Smooth muscle cell of the brain vasculature (primary cell): ENCODE results near the gene PPFIA1.

Experiments used
- DNase-seq: peaks from one replicate; pipeline ENCODE4 v3.0.0-alpha.2; 2012; ENCODE audit warnings: low read depth, low spot score

PPFIA1 gene

GRCh38 chr11:70270104-70270876, at the start of gene PPFIA1:
PPFIA1 (plus strand) TSS chr11:70270690; CDS start chr11:70272173, 1,483 bp downstream.
- DNase-seq, result peak; percentile 87

GRCh38 chr11:70220920-70221319, 49.6 kb upstream of the PPFIA1 start:
- DNase-seq, result no peak

GRCh38 chr11:70225681-70226177, 44.8 kb upstream of the PPFIA1 start:
- DNase-seq, result no peak

DNA sequence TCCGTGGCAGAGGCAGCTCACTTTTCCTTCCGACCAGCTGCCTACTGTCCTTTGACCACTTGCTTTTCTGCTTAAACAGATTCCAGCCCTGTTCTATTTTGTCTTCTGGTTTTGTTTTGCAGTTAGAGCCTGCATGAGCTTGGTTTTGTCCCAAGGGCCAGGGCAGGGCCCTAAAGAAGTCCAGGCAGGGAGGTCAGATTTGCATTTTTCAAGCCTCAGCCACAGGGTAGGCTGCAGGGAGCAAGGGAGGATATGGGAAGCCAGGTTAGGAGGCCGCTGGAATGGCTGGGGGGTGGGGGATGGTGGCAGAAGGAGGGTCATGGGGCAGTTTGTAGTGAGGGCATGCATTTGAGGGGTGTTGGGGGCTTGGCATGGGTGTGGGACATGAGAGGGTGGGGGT, 44.3 kb upstream of the PPFIA1 start:
- DNase-seq, result no peak

DNA sequence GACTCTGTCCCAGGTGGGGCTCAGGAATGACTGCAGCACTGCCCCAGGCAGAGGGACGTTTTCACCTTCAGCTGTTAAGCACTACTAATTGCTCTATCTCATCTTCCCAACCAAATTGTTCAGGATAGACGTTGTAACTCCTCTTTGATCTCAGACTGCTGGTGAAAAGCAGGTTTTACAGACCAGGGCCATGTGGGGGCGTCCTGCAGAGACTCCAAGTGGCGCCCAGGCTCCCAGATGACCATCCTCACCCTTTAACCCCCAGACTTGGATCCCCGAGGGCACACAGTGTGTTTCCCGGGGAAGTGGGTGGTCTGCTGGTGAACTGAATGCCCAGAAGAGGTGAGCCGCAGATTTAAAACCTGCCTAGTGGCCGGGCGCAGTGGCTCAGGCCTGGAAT, 43.5 kb upstream of the PPFIA1 start:
- no peak for DNase-seq

GRCh38 chr11:70229737-70230136, 40.8 kb upstream of the PPFIA1 start:
- DNase-seq, result no peak

DNA sequence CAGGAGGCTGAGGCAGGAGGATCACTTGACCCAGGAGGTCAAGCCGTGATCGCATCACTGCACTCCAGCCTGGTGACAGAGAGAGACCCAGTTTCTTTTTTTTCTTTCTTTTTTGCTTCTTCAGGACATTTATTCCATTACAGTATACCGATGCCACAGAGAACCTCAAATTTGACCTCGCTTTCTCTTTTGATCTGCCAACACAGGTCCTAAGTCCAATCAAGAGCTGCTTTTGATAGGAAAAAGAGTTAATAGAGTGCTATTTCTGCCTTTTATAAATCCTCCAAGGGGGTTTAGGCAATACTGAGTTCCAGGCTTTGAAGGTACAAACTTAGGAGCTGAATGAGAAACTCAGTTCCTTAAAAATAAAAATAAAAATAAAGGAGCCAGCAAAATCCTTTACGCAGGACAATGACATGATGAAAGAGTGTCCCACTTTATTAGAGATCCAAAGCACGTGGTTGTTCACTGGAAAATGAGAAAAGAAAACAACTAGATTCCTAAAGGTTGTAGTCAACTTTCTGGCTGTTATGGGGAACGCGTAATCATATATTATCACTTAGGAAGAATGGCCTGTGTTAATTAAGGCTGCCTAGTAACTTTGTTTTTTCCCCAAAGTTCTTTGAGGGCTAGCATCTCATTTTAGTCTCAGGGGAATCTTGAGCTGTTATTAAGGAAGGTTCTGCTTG, 40.2 kb upstream of the PPFIA1 start:
- no peak for DNase-seq

DNA sequence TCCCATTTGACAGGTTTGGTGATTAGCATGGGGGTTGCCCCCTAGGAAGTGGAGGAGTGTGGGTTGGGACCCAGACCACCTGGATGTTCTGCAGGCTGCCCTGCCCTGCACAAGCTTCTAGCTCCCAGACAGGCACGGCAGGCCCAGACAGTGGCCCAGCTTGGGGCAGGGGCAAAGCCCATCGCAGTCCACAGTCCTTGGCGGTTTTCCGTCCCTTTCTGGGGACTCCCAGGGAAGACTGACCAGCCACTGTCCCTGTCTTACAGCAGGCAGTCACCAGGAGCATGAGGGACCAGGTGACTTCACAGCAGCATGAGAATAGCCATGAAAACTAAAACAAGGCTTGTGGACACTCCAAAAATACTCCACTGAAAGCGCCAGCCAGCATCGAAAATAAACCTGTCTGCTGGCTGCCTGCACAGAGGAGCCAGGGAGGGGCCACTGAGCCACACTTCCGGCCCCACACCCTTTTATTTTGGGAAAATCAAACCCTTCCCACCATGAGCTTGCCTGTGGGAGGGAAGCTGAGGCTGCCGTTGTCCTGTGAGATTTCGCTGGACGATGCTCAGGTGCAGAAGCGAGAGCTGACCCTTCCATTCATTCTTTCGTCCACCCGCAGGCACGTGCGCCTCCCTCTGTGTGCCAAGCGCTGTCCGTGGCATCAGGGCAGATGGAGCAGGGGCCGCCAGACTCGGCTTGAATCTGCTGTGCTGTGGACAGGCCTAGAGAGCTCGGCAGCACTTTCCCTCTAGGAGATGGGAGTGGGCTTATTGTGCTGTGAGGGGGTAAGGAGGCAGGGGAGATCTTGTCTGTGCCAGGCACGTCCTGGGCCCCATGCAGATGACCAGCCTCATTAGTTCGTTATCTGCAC, 39.4 kb upstream of the PPFIA1 start:
- no peak for DNase-seq

- DNase-seq, result no peak
These were observed 37.5 kb upstream of the PPFIA1 start for GRCh38 chr11:70233034-70233433.

DNA sequence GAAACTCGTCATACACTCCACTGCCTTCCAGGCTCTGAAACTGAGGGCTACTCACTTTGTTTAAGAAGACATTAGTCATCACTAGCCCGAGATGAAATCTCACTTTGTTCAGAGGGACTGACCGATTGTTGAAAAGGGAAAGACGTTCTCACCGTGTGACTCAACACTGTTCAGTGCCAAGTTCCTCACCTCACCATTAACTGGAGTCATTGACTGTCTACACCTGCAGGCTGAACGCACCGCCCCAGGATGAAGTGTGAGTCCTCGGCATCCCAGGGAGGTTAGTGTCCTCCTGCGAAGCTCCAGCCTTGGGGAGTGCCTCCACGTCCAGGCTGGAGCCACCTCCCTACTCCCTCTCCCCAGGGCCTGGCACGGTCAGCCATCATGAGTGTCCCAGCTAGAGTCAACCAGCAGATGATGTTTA, 37.0 kb upstream of the PPFIA1 start:
- no peak for DNase-seq

DNA sequence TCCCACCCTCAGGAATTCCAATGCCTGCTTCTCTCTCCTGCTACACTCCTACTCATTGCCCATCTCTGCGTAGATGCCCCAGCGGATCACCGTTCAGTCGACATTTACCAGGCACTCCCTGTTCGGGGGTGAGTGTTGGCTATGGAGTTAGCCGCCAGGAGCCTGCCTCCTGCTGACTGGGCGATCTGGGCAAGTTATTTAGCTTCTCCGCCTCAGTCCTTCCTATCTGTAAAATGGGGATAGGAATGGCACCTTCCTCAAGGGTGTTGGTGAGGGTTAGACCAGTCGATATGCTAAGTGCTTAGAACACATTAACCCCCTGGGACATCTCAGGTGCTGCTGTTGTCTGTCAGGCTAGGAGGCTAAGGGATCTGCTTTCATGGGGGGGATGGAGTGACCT, 36.5 kb upstream of the PPFIA1 start:
- DNase-seq, result no peak

DNA sequence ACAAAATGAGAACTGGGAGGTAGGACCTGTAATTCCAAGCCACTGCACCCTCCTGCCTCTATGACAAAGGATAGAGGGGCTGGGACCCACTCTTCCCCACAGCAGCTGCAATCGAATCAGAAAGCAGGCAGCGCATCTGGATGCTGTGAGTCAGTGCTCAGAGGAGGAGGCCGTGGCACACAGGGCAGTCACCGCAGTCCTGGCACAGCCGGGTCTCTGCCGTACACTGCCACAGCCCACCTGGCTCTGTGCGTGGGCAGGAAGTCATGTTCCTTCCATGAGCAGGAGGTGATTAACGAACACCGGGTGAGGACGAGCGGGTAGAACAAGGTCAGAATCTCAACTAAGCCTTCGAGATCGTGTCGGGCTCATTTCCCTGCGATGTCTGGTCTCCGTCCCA, 30.2 kb upstream of the PPFIA1 start:
- no peak for DNase-seq

DNA sequence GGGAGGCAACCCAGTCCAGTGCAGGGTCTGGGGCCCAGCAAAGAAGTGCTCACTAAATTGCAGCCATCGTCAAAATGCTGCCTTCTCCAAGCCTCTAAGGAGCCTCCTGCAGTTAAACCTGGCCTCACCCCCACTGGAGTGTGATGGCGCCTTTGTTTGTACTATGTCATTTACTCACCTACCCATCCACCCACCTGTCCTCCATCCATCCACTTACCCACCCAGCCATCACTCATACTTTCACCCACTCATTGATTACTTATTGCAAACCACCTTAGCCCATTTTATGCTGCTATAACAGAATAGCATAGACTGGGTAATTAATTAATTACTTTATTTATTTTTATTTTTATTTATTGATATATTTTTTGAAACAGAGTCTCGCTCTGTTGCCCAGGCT, 28.8 kb upstream of the PPFIA1 start:
- DNase-seq, result no peak

DNA sequence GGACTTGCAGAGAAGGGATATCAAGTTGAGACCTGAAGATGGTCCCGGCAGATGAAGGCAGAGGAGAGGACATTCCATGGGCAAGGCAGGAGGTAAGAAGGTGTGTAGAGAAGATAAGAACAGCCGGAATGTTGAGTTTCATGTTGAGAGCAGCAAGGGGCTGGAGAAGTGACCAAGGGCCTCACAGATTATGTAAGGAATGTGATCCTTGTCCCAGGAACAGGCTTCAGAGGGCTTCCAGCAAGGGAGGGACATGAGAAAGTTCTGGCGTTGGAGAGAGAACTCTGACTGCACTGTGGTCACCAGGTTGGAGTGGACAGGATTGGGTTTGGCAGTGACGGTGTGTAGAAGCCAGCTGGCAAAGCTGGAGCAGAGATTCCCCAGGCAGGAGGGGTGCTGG, 27.6 kb upstream of the PPFIA1 start:
- no peak for DNase-seq

- DNase-seq, result no peak
These were observed 26.4 kb upstream of the PPFIA1 start for GRCh38 chr11:70243912-70244652.

DNA sequence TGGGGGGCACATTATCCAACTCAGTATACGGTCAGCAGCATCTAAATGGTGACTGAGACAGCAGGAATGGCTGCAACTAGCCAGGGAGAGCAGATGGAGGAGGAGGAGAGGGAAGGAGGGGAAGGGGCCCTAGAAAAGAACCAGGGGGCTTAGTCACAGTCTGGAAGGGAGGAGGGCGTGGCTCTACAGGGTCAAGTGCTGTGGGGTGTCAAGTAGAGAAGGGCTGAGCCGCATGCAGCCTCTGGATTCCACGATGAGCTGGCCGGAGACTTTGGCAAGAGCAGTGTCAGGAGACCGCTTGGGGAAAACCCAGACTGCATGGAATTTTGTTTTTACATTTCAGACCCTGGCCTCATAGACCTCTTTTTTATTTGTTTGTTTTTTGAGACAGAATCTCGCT, 25.8 kb upstream of the PPFIA1 start:
- DNase-seq, result peak; percentile 46

- no peak for DNase-seq
These were observed 24.3 kb upstream of the PPFIA1 start for GRCh38 chr11:70246196-70246595.

DNA sequence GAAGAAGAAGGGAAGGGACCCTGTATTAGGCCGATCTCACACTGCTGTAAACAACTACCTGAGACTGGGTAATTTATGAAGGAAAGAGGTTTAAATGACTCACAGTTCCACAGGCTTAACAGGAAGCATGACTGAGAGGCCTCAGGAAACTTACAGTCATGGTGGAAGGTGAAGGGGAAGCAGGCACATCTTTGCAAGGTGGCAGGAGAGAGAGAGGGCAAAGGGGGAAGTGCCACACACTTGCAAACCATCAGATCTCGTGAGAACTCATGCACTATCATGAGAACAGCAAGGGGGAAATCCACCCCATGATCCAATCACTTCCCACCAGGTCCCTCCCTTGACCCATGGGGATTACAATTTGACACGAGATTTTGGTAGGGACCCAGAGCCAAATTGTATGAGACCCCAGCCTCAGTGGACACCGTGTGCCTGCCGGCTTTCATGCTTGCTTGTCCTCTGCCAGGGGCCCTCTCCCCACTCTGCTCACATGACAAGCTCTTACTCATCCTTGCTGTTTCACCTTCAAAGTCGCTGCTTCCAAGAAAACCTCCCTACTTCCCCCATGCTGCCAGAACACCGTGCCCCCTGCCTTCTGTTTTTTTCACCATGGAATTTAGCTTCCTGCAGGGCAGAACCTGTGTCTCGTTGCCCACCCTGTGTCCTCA, 23.3 kb upstream of the PPFIA1 start:
- DNase-seq, result no peak

DNA sequence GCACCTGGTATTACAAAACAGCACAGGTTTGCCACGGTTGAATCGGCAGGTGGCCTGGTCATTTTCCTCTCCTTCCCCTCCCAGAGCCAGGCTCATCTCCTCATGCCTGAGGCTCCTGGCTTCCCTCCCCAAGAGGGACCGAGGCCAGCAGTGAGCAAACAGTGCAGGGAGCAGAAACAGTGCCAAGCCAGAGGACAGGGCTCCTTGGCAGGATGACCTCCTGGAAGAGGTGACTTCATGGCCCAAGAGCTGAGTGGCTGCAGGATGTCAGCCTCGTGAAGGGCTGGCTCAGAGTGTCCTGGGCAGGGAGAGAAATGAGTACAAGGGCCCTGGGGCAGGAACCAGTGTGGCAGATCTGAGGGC, 22.8 kb upstream of the PPFIA1 start:
- no peak for DNase-seq

GRCh38 chr11:70250876-70251658, 19.4 kb upstream of the PPFIA1 start:
- DNase-seq, result no peak
